Activated CD4-positive, alpha-beta T cell treated with anti-CD3 and anti-CD28 coated beads, Interleukin-2, amount 50 U/mL, for 4 hours (primary cell): ENCODE results near the gene LPAR2.
"Not testable (repeated sequence)": the region's sequence is repeated elsewhere in the genome, so short reads cannot be mapped to it uniquely, and the experiment has no call there.

Experiments used
- DNase-seq, 2 experiments: peaks; one replicate each; pipeline ENCODE4 v3.0.0-alpha.2; 2020

The LPAR2 gene

GRCh38 chr19:19628501-19629134, 598 bp upstream of the LPAR2 start:
- peak; percentile 33 to 36 for DNase-seq

GRCh38 chr19:19626516-19627472, 1.2 kb downstream of the LPAR2 start:
- DNase-seq: no peak

- DNase-seq: no peak
Observed at GRCh38 chr19:19624032-19624570, 3.9 kb downstream of the LPAR2 start.

GRCh38 chr19:19623383-19623782, 4.6 kb downstream of the LPAR2 start:
- no peak for DNase-seq

- no peak for DNase-seq
Observed at GRCh38 chr19:19619849-19620210, 8.2 kb downstream of the LPAR2 start.

GRCh38 chr19:19619181-19619848, 8.7 kb downstream of the LPAR2 start:
- no peak for DNase-seq

- DNase-seq: peak; percentile 99
Observed at GRCh38 chr19:19618219-19619051, 9.6 kb downstream of the LPAR2 start, which contains the start of gene PBX4. Gene PBX4, minus strand, starts transcription at chr19:19618687. Its CDS starts 58 bp downstream, at chr19:19618629.

- DNase-seq: no peak
Observed at GRCh38 chr19:19615086-19615485, 12.9 kb downstream of the LPAR2 start.

GRCh38 chr19:19613506-19613905, 14.5 kb downstream of the LPAR2 start:
- DNase-seq: no peak

- no peak for DNase-seq
Observed at GRCh38 chr19:19610376-19611202, 17.4 kb downstream of the LPAR2 start.

- not testable (repeated sequence) for DNase-seq
Observed at GRCh38 chr19:19606686-19607085, 21.3 kb downstream of the LPAR2 start.

GRCh38 chr19:19606021-19606420, 22.0 kb downstream of the LPAR2 start:
- peak; percentile 51 to 53 for DNase-seq

- DNase-seq: no peak
Observed at GRCh38 chr19:19602713-19603324, 25.2 kb downstream of the LPAR2 start.

GRCh38 chr19:19602136-19602712, 25.8 kb downstream of the LPAR2 start:
- DNase-seq: peak; percentile 29 to 34

- DNase-seq: no peak
Observed at GRCh38 chr19:19600793-19601330, 27.2 kb downstream of the LPAR2 start.

GRCh38 chr19:19598728-19599451, 29.1 kb downstream of the LPAR2 start:
- peak; percentile 50 to 52 for DNase-seq

GRCh38 chr19:19597809-19598306, 30.2 kb downstream of the LPAR2 start:
- peak; percentile 25 to 40 for DNase-seq

- DNase-seq: no peak
Observed at GRCh38 chr19:19595171-19595701, 32.8 kb downstream of the LPAR2 start.

GRCh38 chr19:19594381-19594780, 33.6 kb downstream of the LPAR2 start:
- peak; percentile 24 to 25 for DNase-seq
